SK-N-SH (cell line): ENCODE data around the gene MYLK4.

Experiments used
- EP300 ChIP-seq, 2 experiments: IDR thresholded peaks; 2 replicates each; pipeline versions ENCODE4 v1.4.0 to v1.6.1; 2012; ENCODE audit warnings: borderline replicate concordance in 1 of 2, low read depth in 1 of 2, low read length in 1 of 2
- EZH2phosphoT487 ChIP-seq: fragments of 200-600 bp; sonication (generic); IDR thresholded peaks from 2 replicates; pipeline ENCODE4 v1.6.1; 2017; ENCODE audit warnings: low read depth, mixed run types, mild to moderate bottlenecking, antibody characterized with exemption, moderate library complexity, borderline replicate concordance
- JUND ChIP-seq: IDR thresholded peaks from 2 replicates; pipeline ENCODE4 v1.4.0; 2012
- POLR2AphosphoS5 ChIP-seq: IDR thresholded peaks from 2 replicates; pipeline ENCODE4 v1.6.1; 2012; ENCODE audit warnings: low read depth, low read length
- TF ChIP-seq, protein P1 (sequence below): fragments of 200-600 bp; sonication (generic); IDR thresholded peaks from 2 replicates; pipeline ENCODE4 v1.6.1; 2017; ENCODE audit warnings: antibody characterized with exemption, mild to moderate bottlenecking, moderate library complexity
- TF ChIP-seq, protein P2 (sequence below): IDR thresholded peaks from 2 replicates; pipeline ENCODE4 v1.4.0; 2012; ENCODE audit warnings: low read depth
- TF ChIP-seq, protein P3 (sequence below): fragments of 150-350 bp; IDR thresholded peaks from 2 replicates; pipeline ENCODE4 v1.6.1; 2017; ENCODE audit warnings: antibody characterized with exemption, low read length, low read depth, borderline replicate concordance

DNA sequence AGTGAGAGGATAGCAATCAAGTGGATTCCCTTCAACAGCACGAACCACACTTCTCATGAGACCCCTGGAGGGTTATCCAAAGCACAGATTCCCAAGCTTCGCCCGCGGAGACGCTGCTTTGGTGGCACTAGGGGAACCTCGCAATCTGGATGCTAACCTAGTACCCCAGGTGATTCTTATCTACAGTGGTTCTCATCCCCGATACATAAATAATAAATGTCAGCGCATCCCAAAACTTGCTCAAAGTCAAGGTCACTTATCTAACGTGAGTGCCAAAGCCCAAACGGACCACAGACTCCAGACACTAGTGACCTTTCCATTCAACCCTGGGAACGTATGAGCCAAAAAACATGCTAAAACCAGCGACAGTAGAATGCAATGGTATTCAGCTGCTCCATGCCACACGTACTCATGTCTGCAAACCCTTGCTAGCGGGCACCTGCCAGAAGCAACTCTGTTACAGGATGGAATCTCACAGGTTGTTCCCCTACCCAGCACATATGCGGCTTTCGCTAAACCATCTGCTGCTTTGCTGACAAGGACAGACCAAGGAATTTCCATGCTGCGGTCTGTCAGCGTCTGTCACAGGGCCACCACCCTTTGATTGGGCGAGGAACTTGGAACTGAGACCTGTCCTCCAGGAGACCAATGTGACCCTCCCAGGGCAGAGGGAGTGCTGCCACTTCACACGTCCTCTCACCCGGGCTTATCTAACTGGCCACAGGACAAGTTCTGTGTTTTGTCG, 16.8 kb downstream of the MYLK4 start:
- no peak for TF ChIP-seq EZH2phosphoT487
- TF ChIP-seq, protein P1, sequence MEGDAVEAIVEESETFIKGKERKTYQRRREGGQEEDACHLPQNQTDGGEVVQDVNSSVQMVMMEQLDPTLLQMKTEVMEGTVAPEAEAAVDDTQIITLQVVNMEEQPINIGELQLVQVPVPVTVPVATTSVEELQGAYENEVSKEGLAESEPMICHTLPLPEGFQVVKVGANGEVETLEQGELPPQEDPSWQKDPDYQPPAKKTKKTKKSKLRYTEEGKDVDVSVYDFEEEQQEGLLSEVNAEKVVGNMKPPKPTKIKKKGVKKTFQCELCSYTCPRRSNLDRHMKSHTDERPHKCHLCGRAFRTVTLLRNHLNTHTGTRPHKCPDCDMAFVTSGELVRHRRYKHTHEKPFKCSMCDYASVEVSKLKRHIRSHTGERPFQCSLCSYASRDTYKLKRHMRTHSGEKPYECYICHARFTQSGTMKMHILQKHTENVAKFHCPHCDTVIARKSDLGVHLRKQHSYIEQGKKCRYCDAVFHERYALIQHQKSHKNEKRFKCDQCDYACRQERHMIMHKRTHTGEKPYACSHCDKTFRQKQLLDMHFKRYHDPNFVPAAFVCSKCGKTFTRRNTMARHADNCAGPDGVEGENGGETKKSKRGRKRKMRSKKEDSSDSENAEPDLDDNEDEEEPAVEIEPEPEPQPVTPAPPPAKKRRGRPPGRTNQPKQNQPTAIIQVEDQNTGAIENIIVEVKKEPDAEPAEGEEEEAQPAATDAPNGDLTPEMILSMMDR: no peak
- no peak for TF ChIP-seq EP300 (IDR thresholded peaks at IDR 0.05; ENCODE audit: borderline replicate concordance in 1 of 2, low read depth in 1 of 2, low read length in 1 of 2)
- TF ChIP-seq JUND: no peak
- TF ChIP-seq, protein P2, sequence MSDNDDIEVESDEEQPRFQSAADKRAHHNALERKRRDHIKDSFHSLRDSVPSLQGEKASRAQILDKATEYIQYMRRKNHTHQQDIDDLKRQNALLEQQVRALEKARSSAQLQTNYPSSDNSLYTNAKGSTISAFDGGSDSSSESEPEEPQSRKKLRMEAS: no peak
- TF ChIP-seq, protein P3, sequence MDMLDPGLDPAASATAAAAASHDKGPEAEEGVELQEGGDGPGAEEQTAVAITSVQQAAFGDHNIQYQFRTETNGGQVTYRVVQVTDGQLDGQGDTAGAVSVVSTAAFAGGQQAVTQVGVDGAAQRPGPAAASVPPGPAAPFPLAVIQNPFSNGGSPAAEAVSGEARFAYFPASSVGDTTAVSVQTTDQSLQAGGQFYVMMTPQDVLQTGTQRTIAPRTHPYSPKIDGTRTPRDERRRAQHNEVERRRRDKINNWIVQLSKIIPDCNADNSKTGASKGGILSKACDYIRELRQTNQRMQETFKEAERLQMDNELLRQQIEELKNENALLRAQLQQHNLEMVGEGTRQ: no peak
- TF ChIP-seq POLR2AphosphoS5: no peak
